GM12878 (cell line): ENCODE measurements around the gene IFT122. TPM values are rescaled to one million over a fixed set of nuclear protein-coding genes. Genes with fewer than 3 reads are reported as not detected.

Source experiments
- ATF2 ChIP-seq: IDR thresholded peaks from 2 replicates; pipeline ENCODE4 v1.6.1; 2012; ENCODE audit warnings: low read length, inconsistent platforms
- CEBPZ ChIP-seq: fragments of 150-350 bp; IDR thresholded peaks from 2 replicates; pipeline ENCODE4 v1.6.1; 2016; ENCODE audit warnings: low read depth, low read length
- E4F1 ChIP-seq: fragments of 450-650 bp; IDR thresholded peaks from 2 replicates; pipeline ENCODE4 v1.6.1; 2018; ENCODE audit warnings: borderline replicate concordance, mild to moderate bottlenecking; ENCODE audit not compliant: partially characterized antibody
- ETV6 ChIP-seq, 2 experiments: fragments of 450-650 bp in 1 of 2; IDR thresholded peaks in 1 of 2; conservative IDR thresholded peaks in 1 of 2; 2 replicates each; pipeline ENCODE4 v1.6.1; 2014; ENCODE audit warnings: antibody characterized with exemption in 1 of 2, borderline replicate concordance in 1 of 2, low read depth in 1 of 2, mild to moderate bottlenecking in 1 of 2, moderate library complexity in 1 of 2
- HDAC2 ChIP-seq: fragments of 200-600 bp; sonication (generic); IDR thresholded peaks from 2 replicates; pipeline ENCODE4 v1.6.1; 2017
- IKZF2 ChIP-seq, 2 experiments: fragments of 450-650 bp; IDR thresholded peaks; 2 replicates each; pipeline ENCODE4 v1.6.1; 2017; ENCODE audit warnings: mild to moderate bottlenecking in 2 of 2, moderate library complexity in 2 of 2
- KAT2A ChIP-seq: conservative IDR thresholded peaks from 2 replicates; pipeline ENCODE4 v1.6.1; 2011; ENCODE audit warnings: low read depth, low read length; ENCODE audit not compliant: control insufficient read depth
- MTA2 ChIP-seq: fragments of 450-650 bp; IDR thresholded peaks from 2 replicates; pipeline ENCODE4 v1.6.1; 2016; ENCODE audit warnings: low read depth, mild to moderate bottlenecking, moderate library complexity
- NRF1 ChIP-seq: conservative IDR thresholded peaks from 2 replicates; pipeline ENCODE4 v1.6.1; 2011; ENCODE audit warnings: mild to moderate bottlenecking, low read depth, low read length, improper control_type of control experiment
- PML ChIP-seq: IDR thresholded peaks from 2 replicates; pipeline ENCODE4 v1.6.1; 2012; ENCODE audit warnings: low read length, inconsistent platforms
- REST ChIP-seq: IDR thresholded peaks from 2 replicates; pipeline ENCODE4 v1.6.1; 2012; ENCODE audit warnings: mild to moderate bottlenecking, low read depth, low read length
- SIX5 ChIP-seq: IDR thresholded peaks from 2 replicates; pipeline ENCODE4 v1.6.1; 2011; ENCODE audit warnings: mild to moderate bottlenecking, low read depth, low read length, moderate library complexity; ENCODE audit not compliant: severe bottlenecking
- SP1 ChIP-seq: IDR thresholded peaks from one replicate; pipeline ENCODE4 v1.6.1; 2011; ENCODE audit warnings: low read depth, low read length
- ZBTB4 ChIP-seq: fragments of 450-650 bp; formaldehyde crosslinking; IDR thresholded peaks from 2 replicates; pipeline ENCODE4 v1.4.0; 2022; ENCODE audit warnings: mild to moderate bottlenecking, moderate library complexity
- ZNF217 ChIP-seq: fragments of 450-650 bp; IDR thresholded peaks from 2 replicates; pipeline ENCODE4 v1.6.1; 2017; ENCODE audit warnings: antibody characterized with exemption, mild to moderate bottlenecking
- ZNF384 ChIP-seq: IDR thresholded peaks from 2 replicates; pipeline ENCODE4 v1.6.1; 2012; ENCODE audit warnings: low read depth, mild to moderate bottlenecking, low read length, improper control_type of control experiment, borderline replicate concordance
- polyA plus RNA-seq, 11 experiments: library from polyadenylated mRNA; depleted of rRNA in 4 of 11; unstranded in 6 of 11; stranded (reverse) in 5 of 11; fragments of >200 nt; fragmentation: Nextera tagmentation in 4 of 11; fragmentation: Illumina TruSeq in 1 of 11; extraction: Ambion mirVana in 4 of 11; extraction: Trizol in 1 of 11; gene quantifications; 1 replicate in 1 of 11; 2 replicates in 10 of 11; pipeline versions ENCODE4 v1.2.1 to v1.2.3, GENCODE V29; 2011 to 2016; ENCODE audit warnings: inconsistent platforms in 2 of 11, missing spikeins in 2 of 11, low read depth in 1 of 11
- total RNA-seq, 4 experiments: library from RNA; depleted of rRNA in 3 of 4; stranded (reverse); fragments of >200 nt in 3 of 4; fragmentation: Illumina TruSeq in 1 of 4; extraction: Trizol in 1 of 4; gene quantifications; 2 replicates each; pipeline versions ENCODE4 v1.2.1 to v1.2.3, GENCODE V29; 2013 to 2021

Gene IFT122
- total and polyA plus RNA-seq, 10 of the 15 experiments (the other 5 are each of a cell fraction or from before 2014, with no cell fraction given) = 1.8 to 19.2 (median 8.4) TPM

- peak; percentile 52; the same call in 1 of the 2 replicates for TF ChIP-seq ATF2
- TF ChIP-seq E4F1 = no peak
- TF ChIP-seq ZNF217 = no peak
- TF ChIP-seq HDAC2 = no peak
- TF ChIP-seq PML = no peak
- TF ChIP-seq SIX5 = no peak
- no peak for TF ChIP-seq REST
- TF ChIP-seq KAT2A = no peak
- TF ChIP-seq ZNF384 = no peak
- TF ChIP-seq CEBPZ = no peak
- TF ChIP-seq NRF1 = no peak
- TF ChIP-seq MTA2 = 0 out of 2 replicates have a peak, but pooled peaks have one; percentile 32
- TF ChIP-seq ZBTB4 = no peak
- no peak for TF ChIP-seq SP1
- TF ChIP-seq IKZF2 (IDR thresholded peaks at IDR 0.05) = peak; percentile 26 to 28; a peak in 1 of 4 replicates
- TF ChIP-seq ETV6 (conservative IDR thresholded peaks at IDR 0.05 in 1 of 2, IDR thresholded peaks at IDR 0.05 in 1 of 2; ENCODE audit: borderline replicate concordance in 1 of 2, low read depth in 1 of 2) = no peak
- TF ChIP-seq, all 136 proteins: peak for 5
Measured at GRCh38 chr3:129461022-129461421, 21.0 kb downstream of the IFT122 start (continued).
